GM23338 (cell line): Measurements from ENCODE around the gene BCR. TPM values are rescaled to one million over a fixed set of nuclear protein-coding genes. Genes with fewer than 3 reads are reported as not detected.

ENCODE experiments used
- ATAC-seq: fragments of 200-7000 bp; cut with Tn5 transposase; 3 replicates; pipeline ENCODE4 v1.9.1; 2020
- DNase-seq: peaks from one replicate; pipeline ENCODE4 v3.0.0-alpha.2; 2015; ENCODE audit warnings: low spot score
- H2AFZ ChIP-seq: fragments of 200-600 bp; sonication (generic); 2 replicates; pipeline ENCODE4 v1.8.0; 2016; ENCODE audit warnings: antibody characterized with exemption, mild to moderate bottlenecking, moderate library complexity
- H3F3A ChIP-seq: fragments of 200-600 bp; sonication (generic); replicated peaks from 2 replicates; pipeline ENCODE4 v1.8.0; 2017; ENCODE audit warnings: antibody characterized with exemption, mixed run types, low read depth
- H3K27ac ChIP-seq: fragments of 200-600 bp; sonication (generic); 2 replicates; pipeline ENCODE4 v1.6.1; 2016; ENCODE audit warnings: low read depth
- H3K27me3 ChIP-seq: fragments of 200-600 bp; sonication (generic); 2 replicates; pipeline ENCODE4 v1.8.0; 2016; ENCODE audit warnings: mild to moderate bottlenecking, mixed run types, moderate library complexity; ENCODE audit not compliant: insufficient read depth
- H3K36me3 ChIP-seq: fragments of 200-600 bp; sonication (generic); 2 replicates; pipeline ENCODE4 v1.8.0; 2016; ENCODE audit warnings: mild to moderate bottlenecking; ENCODE audit not compliant: insufficient read depth
- H3K4me1 ChIP-seq: fragments of 200-600 bp; sonication (generic); 2 replicates; pipeline ENCODE4 v1.8.0; 2016; ENCODE audit warnings: mild to moderate bottlenecking, moderate library complexity; ENCODE audit not compliant: insufficient read depth
- H3K4me2 ChIP-seq: fragments of 200-600 bp; sonication (generic); 2 replicates; pipeline ENCODE4 v1.7.1; 2017; ENCODE audit warnings: mixed run types
- H3K4me3 ChIP-seq: fragments of 200-600 bp; sonication (generic); 2 replicates; pipeline ENCODE4 v1.6.1; 2016; ENCODE audit warnings: mixed run types
- H3K79me2 ChIP-seq: fragments of 200-600 bp; sonication (generic); replicated peaks from 2 replicates; pipeline ENCODE4 v1.8.0; 2017; ENCODE audit warnings: mild to moderate bottlenecking; ENCODE audit not compliant: insufficient read depth
- H3K9me2 ChIP-seq: fragments of 200-600 bp; sonication (generic); 2 replicates; pipeline ENCODE4 v1.8.0; 2017; ENCODE audit not compliant: insufficient read depth
- H4K20me1 ChIP-seq: fragments of 200-600 bp; sonication (generic); replicated peaks from 2 replicates; pipeline ENCODE4 v1.8.0; 2017; ENCODE audit warnings: mild to moderate bottlenecking; ENCODE audit not compliant: insufficient read depth
- H3K27ac Mint-ChIP-seq: 2 replicates; pipeline ENCODE4 v1.8.0; 2020; ENCODE audit warnings: inconsistent platforms, mild to moderate bottlenecking, moderate library complexity, mixed read lengths
- H3K27me3 Mint-ChIP-seq: 3 replicates; pipeline ENCODE4 v1.8.0; 2022; ENCODE audit warnings: low read depth, mild to moderate bottlenecking, moderate library complexity, mixed read lengths, inconsistent platforms; ENCODE audit not compliant: insufficient read depth, poor library complexity
- H3K36me3 Mint-ChIP-seq: 3 replicates; pipeline ENCODE4 v1.8.0; 2021; ENCODE audit warnings: low read depth, mild to moderate bottlenecking, inconsistent platforms, moderate library complexity, mixed read lengths
- H3K4me1 Mint-ChIP-seq: 3 replicates; pipeline ENCODE4 v1.8.0; 2020; ENCODE audit warnings: mild to moderate bottlenecking, inconsistent platforms, mixed read lengths
- H3K4me3 Mint-ChIP-seq: 3 replicates; pipeline ENCODE4 v1.8.0; 2021; ENCODE audit warnings: moderate library complexity, mild to moderate bottlenecking, inconsistent platforms, mixed read lengths
- H3K9me3 Mint-ChIP-seq: 3 replicates; pipeline ENCODE4 v1.8.0; 2020; ENCODE audit warnings: moderate library complexity, mild to moderate bottlenecking, inconsistent platforms, mixed read lengths
- CREB1 ChIP-seq: fragments of 250-450 bp; sonication (Bioruptor Pico); IDR thresholded peaks from 2 replicates; pipeline ENCODE4 v1.5.0; 2020; ENCODE audit warnings: low read depth, mild to moderate bottlenecking, moderate library complexity
- CTCF ChIP-seq, 2 experiments: fragments of 200-600 bp in 1 of 2; sonication (generic) in 1 of 2; conservative IDR thresholded peaks; 2 replicates each; pipeline versions ENCODE4 v1.5.1 to v1.6.1; 2016 to 2017; ENCODE audit warnings: antibody characterized with exemption in 2 of 2, low read depth in 2 of 2, mild to moderate bottlenecking in 2 of 2, moderate library complexity in 1 of 2
- EZH2 ChIP-seq: fragments of 200-600 bp; sonication (generic); IDR thresholded peaks from one replicate; pipeline ENCODE4 v1.8.0; 2017; ENCODE audit warnings: antibody characterized with exemption, mild to moderate bottlenecking, low read depth; ENCODE audit not compliant: unreplicated experiment
- EZH2phosphoT487 ChIP-seq: fragments of 200-600 bp; sonication (generic); IDR thresholded peaks from one replicate; pipeline ENCODE4 v1.8.1; 2018; ENCODE audit warnings: antibody characterized with exemption; ENCODE audit not compliant: unreplicated experiment
- JUNB ChIP-seq: IDR thresholded peaks from one replicate; pipeline ENCODE4 v1.6.1; 2016; ENCODE audit warnings: antibody characterized with exemption; ENCODE audit not compliant: unreplicated experiment
- NANOG ChIP-seq: IDR thresholded peaks from 2 replicates; pipeline ENCODE4 v1.6.1; 2016; ENCODE audit warnings: antibody characterized with exemption, borderline replicate concordance
- POLR2AphosphoS5 ChIP-seq: IDR thresholded peaks from 2 replicates; pipeline ENCODE4 v1.6.1; 2016; ENCODE audit warnings: antibody characterized with exemption, low read depth
- REST ChIP-seq: IDR thresholded peaks from one replicate; pipeline ENCODE4 v1.6.1; 2018; ENCODE audit warnings: antibody characterized with exemption; ENCODE audit not compliant: unreplicated experiment
- STAT1 ChIP-seq: IDR thresholded peaks from one replicate; pipeline ENCODE4 v1.6.1; 2016; ENCODE audit warnings: antibody characterized with exemption; ENCODE audit not compliant: unreplicated experiment
- ZNF114 ChIP-seq: fragments of 250-450 bp; sonication (Bioruptor Pico); IDR thresholded peaks from 2 replicates; pipeline ENCODE4 v1.5.0; 2020; ENCODE audit warnings: mild to moderate bottlenecking, moderate library complexity
- ZNF331 ChIP-seq: fragments of 250-450 bp; sonication (Bioruptor Pico); IDR thresholded peaks from 2 replicates; pipeline ENCODE4 v1.5.0; 2020; ENCODE audit warnings: low read depth, mild to moderate bottlenecking, moderate library complexity
- polyA plus RNA-seq: library from polyadenylated mRNA; unstranded; fragments of >200 nt; fragmentation: Nextera tagmentation; extraction: Ambion mirVana; gene quantifications from 2 replicates; pipeline ENCODE4 v1.2.1, GENCODE V29; 2016
- total RNA-seq: library from RNA; depleted of rRNA; stranded (reverse); fragments of >200 nt; shearing (Covaris generic); gene quantifications from 2 replicates; pipeline ENCODE4 v1.2.3, GENCODE V29; 2014
- TF ChIP-seq, protein P1 (sequence below): IDR thresholded peaks from 2 replicates; pipeline ENCODE4 v1.6.1; 2016; ENCODE audit warnings: antibody characterized with exemption

Gene BCR
- total and polyA plus RNA-seq, 2 experiments from 2014 or later, result 17.7 to 121 TPM

- Histone ChIP-seq H3K4me3 (no peak overlapping the region), H2AFZ (no peak overlapping the region), H3K27me3 (no peaks in the 10 kb centered on the region), H4K20me1 (peaks cover 2% of the 10 kb centered on the region; the same call in 1 of the 2 replicates), H3F3A (no peaks in the 10 kb centered on the region), H3K4me1 (peaks cover 77% of the 10 kb centered on the region), H3K36me3 (no peaks in the 10 kb centered on the region), H3K27ac (no peak overlapping the region), H3K9me2 (no peaks in the 10 kb centered on the region), H3K4me2 (0 out of 2 replicates have a peak overlapping the region, but pooled peaks have one; percentile 14), H3K79me2 (peaks cover 91% of the 10 kb centered on the region)
- H3K4me1 Mint-ChIP-seq, result peaks cover 92% of the 10 kb centered on the region
- no peak for ATAC-seq
- no peak for DNase-seq
- no peak overlapping the region for H3K4me3 Mint-ChIP-seq
- H3K27me3 Mint-ChIP-seq, result peaks cover 16% of the 10 kb centered on the region
- H3K27ac Mint-ChIP-seq, result peak overlapping the region; percentile 56
- H3K36me3 Mint-ChIP-seq, result peaks cover 6% of the 10 kb centered on the region; the same call in 2 of the 3 replicates
- TF ChIP-seq ZNF114 (CRISPR knock-in tag), result no peak
- TF ChIP-seq STAT1, result no peak
- no peak for TF ChIP-seq ZNF331
- no peak for TF ChIP-seq NANOG
- TF ChIP-seq EZH2phosphoT487, result no peak
- TF ChIP-seq CTCF (conservative IDR thresholded peaks at IDR 0.05; ENCODE audit: low read depth in 2 of 2), result no peak
- TF ChIP-seq POLR2AphosphoS5, result no peak
- TF ChIP-seq, protein P1, sequence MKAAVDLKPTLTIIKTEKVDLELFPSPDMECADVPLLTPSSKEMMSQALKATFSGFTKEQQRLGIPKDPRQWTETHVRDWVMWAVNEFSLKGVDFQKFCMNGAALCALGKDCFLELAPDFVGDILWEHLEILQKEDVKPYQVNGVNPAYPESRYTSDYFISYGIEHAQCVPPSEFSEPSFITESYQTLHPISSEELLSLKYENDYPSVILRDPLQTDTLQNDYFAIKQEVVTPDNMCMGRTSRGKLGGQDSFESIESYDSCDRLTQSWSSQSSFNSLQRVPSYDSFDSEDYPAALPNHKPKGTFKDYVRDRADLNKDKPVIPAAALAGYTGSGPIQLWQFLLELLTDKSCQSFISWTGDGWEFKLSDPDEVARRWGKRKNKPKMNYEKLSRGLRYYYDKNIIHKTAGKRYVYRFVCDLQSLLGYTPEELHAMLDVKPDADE, result no peak
- no peak for TF ChIP-seq EZH2
- TF ChIP-seq CREB1, result no peak
- no peak for TF ChIP-seq JUNB
- no peaks in the 10 kb centered on the region for H3K9me3 Mint-ChIP-seq
Measured at GRCh38 chr22:23246982-23247766, 66.9 kb downstream of the BCR start.

DNA sequence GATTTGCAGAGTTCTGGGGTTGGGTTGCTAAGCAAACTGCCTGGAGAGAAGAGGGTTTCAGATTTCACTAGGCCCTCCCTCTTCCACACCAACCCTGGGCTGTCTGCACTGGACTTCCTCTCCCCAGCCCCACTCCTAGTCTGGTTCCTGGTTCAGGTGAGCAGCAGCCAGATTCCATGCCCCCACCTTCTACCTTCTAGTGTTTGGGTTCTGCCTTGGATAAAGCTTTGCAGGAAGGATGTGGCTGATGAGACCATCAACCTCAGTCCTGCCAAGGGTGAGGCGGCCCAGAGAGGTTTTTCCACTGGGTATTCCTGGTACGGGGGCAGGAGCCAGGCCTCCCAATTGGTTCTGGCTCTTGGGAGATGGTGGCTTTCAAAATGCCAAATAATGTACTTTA lies 68.3 kb downstream of the BCR start:
- TF ChIP-seq REST (no peak), CTCF (conservative IDR thresholded peaks at IDR 0.05; ENCODE audit: low read depth in 2 of 2) (no peak), POLR2AphosphoS5 (no peak)
- no peak overlapping the region for H3K4me3 Mint-ChIP-seq
- no peaks in the 10 kb centered on the region for H3K27me3 ChIP-seq
- peak overlapping the region; percentile 56; the same call in 1 of the 2 replicates for H3K27ac Mint-ChIP-seq
- H3K4me1 Mint-ChIP-seq, result peaks cover 94% of the 10 kb centered on the region
- H4K20me1 ChIP-seq, result peaks cover 2% of the 10 kb centered on the region; the same call in 1 of the 2 replicates
- H3K4me3 ChIP-seq, result no peak overlapping the region
- peaks cover 12% of the 10 kb centered on the region for H3K27me3 Mint-ChIP-seq
- peak; percentile 75 for ATAC-seq
- H3K4me1 ChIP-seq, result peaks cover 72% of the 10 kb centered on the region
- no peaks in the 10 kb centered on the region for H3K36me3 ChIP-seq
- no peaks in the 10 kb centered on the region for H3K9me3 Mint-ChIP-seq
- H3K4me2 ChIP-seq, result peak overlapping the region; percentile 65; the same call in 1 of the 2 replicates
- H3K36me3 Mint-ChIP-seq, result peaks cover 11% of the 10 kb centered on the region
- H3K27ac ChIP-seq, result no peak overlapping the region; the same call in 1 of the 2 replicates
- peak; percentile 72 for DNase-seq
- no peaks in the 10 kb centered on the region for H3F3A ChIP-seq
- no peaks in the 10 kb centered on the region for H3K9me2 ChIP-seq
- peaks cover 97% of the 10 kb centered on the region for H3K79me2 ChIP-seq
- H2AFZ ChIP-seq, result no peak overlapping the region
